Loucy (cell line): ENCODE measurements around the gene CDH4.

Experiments
- H2AFZ ChIP-seq: fragments of 200-600 bp; sonication (generic); 2 replicates; pipeline ENCODE4 v1.6.0; 2016; ENCODE audit warnings: antibody characterized with exemption, mild to moderate bottlenecking, low read length, moderate library complexity
- H3F3A ChIP-seq: fragments of 200-600 bp; 2 replicates; pipeline ENCODE4 v1.6.0; 2016; ENCODE audit warnings: antibody characterized with exemption, low read depth, mild to moderate bottlenecking
- H3K27me3 ChIP-seq: fragments of 200-600 bp; sonication (generic); 2 replicates; pipeline ENCODE4 v1.6.1; 2014; ENCODE audit warnings: low read length, mild to moderate bottlenecking; ENCODE audit not compliant: insufficient read depth, poor library complexity, severe bottlenecking
- H3K36me3 ChIP-seq: fragments of 200-600 bp; sonication (generic); 2 replicates; pipeline ENCODE4 v1.6.1; 2016; ENCODE audit warnings: low read length; ENCODE audit not compliant: insufficient read depth
- H3K4me1 ChIP-seq: fragments of 200-600 bp; sonication (generic); 2 replicates; pipeline ENCODE4 v1.5.1; 2014; ENCODE audit warnings: low read length, mild to moderate bottlenecking; ENCODE audit not compliant: insufficient read depth, poor library complexity, severe bottlenecking
- H3K4me2 ChIP-seq: fragments of 200-600 bp; sonication (generic); 2 replicates; pipeline ENCODE4 v1.6.0; 2014; ENCODE audit warnings: antibody characterized with exemption, low read length, low read depth, mild to moderate bottlenecking; ENCODE audit not compliant: poor library complexity, severe bottlenecking
- H3K4me3 ChIP-seq: fragments of 200-600 bp; sonication (generic); 2 replicates; pipeline ENCODE4 v1.5.1; 2014; ENCODE audit warnings: low read length, mild to moderate bottlenecking, mixed read lengths; ENCODE audit not compliant: poor library complexity, severe bottlenecking
- H3K79me2 ChIP-seq: fragments of 200-600 bp; sonication (generic); 2 replicates; pipeline ENCODE4 v1.6.1; 2014; ENCODE audit warnings: low read length; ENCODE audit not compliant: insufficient read depth
- H3K9ac ChIP-seq: fragments of 200-600 bp; sonication (generic); 2 replicates; pipeline ENCODE4 v1.6.0; 2014; ENCODE audit warnings: mild to moderate bottlenecking, low read depth, low read length, moderate library complexity; ENCODE audit not compliant: poor library complexity, severe bottlenecking
- H3K9me2 ChIP-seq: fragments of 200-600 bp; sonication (generic); replicated peaks from 2 replicates; pipeline ENCODE4 v1.6.1; 2016; ENCODE audit warnings: low read depth, low read length, mixed read lengths
- H3K9me3 ChIP-seq: fragments of 200-600 bp; sonication (generic); 2 replicates; pipeline ENCODE4 v1.6.1; 2014; ENCODE audit warnings: mild to moderate bottlenecking, antibody characterized with exemption, low read length, low read depth; ENCODE audit not compliant: insufficient read depth
- H4K20me1 ChIP-seq: fragments of 200-600 bp; sonication (generic); 2 replicates; pipeline ENCODE4 v1.6.0; 2014; ENCODE audit warnings: antibody characterized with exemption, low read length, mild to moderate bottlenecking; ENCODE audit not compliant: insufficient read depth, poor library complexity, severe bottlenecking
- EZH2phosphoT487 ChIP-seq: fragments of 200-600 bp; IDR thresholded peaks from 2 replicates; pipeline ENCODE4 v1.6.1; 2018; ENCODE audit warnings: antibody characterized with exemption, mild to moderate bottlenecking, moderate library complexity, borderline replicate concordance
- TF ChIP-seq, protein P1 (sequence below): fragments of 200-600 bp; sonication (generic); conservative IDR thresholded peaks from 2 replicates; pipeline ENCODE4 v1.5.1; 2014; ENCODE audit warnings: mild to moderate bottlenecking, antibody characterized with exemption, low read length

CDH4 gene

DNA sequence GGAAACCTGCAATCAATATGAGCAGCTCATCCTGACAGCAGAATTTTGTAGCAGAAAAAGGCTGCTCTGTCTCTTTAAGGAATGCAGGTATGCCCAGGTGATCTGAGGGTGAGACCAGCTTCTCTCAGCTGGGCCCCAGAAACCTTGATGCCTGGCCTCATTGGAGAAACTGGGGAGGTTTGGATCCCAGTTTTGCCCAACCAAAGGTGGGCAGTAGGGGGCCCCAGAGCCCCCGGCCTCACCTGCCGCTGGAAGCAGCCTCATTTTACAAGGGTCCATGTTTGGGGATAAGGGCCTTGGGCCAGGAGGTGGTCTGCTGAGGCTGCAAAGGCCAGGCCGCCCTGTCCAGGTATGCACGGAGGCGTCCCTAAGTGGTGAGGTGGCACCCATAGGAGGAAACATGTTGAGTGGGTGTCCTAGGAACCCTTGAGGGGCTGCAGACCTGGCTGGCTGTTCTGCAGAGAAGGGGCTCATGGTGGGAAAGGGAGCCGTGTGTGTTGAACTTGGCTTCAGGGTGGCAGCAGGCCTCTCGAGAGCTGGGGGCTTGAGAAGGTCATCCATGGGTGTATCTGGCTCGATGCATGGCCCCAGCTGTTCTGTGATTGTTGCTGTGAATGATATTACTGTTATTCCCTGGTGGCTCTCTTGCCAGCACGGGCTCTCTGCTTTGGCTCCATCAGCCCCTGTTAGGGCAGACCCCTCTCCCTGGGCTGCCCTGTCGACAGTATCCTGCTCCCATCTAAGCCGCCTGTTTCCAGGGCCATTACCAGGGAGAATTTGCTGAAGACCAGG is 208.4 kb downstream of the CDH4 start:
- H2AFZ ChIP-seq = no peak overlapping the region

DNA sequence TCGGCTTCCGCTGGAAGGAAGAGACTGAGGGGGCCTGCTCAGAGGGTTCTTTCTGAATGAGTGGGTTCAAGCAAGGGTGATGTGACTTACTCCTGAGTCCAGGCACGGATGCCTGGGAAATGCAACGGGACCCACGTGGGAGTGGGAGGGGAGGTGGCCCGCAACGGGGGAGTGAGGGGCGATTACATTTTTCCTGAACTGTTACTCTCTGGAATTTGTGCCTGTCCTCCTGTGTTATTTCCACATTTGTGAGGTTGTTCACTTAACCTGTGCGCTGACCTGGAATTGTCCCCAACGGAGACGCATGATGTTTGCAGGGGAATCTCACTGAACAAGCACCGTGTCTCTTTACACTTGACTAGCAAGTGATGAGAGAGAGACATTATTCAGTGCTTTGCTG is 209.4 kb downstream of the CDH4 start:
- H3F3A ChIP-seq = no peaks in the 10 kb centered on the region
- no peaks in the 10 kb centered on the region for H3K9me2 ChIP-seq
- H3K27me3 ChIP-seq = no peaks in the 10 kb centered on the region
- H3K9me3 ChIP-seq = peaks cover 3% of the 10 kb centered on the region; the same call in 1 of the 2 replicates
- H3K79me2 ChIP-seq = no peaks in the 10 kb centered on the region
- no peak overlapping the region for H3K9ac ChIP-seq
- H3K4me1 ChIP-seq = no peaks in the 10 kb centered on the region
- no peak overlapping the region for H3K4me2 ChIP-seq
- no peak overlapping the region for H2AFZ ChIP-seq
- no peak overlapping the region for H3K4me3 ChIP-seq
- TF ChIP-seq, protein P1, sequence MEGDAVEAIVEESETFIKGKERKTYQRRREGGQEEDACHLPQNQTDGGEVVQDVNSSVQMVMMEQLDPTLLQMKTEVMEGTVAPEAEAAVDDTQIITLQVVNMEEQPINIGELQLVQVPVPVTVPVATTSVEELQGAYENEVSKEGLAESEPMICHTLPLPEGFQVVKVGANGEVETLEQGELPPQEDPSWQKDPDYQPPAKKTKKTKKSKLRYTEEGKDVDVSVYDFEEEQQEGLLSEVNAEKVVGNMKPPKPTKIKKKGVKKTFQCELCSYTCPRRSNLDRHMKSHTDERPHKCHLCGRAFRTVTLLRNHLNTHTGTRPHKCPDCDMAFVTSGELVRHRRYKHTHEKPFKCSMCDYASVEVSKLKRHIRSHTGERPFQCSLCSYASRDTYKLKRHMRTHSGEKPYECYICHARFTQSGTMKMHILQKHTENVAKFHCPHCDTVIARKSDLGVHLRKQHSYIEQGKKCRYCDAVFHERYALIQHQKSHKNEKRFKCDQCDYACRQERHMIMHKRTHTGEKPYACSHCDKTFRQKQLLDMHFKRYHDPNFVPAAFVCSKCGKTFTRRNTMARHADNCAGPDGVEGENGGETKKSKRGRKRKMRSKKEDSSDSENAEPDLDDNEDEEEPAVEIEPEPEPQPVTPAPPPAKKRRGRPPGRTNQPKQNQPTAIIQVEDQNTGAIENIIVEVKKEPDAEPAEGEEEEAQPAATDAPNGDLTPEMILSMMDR = no peak
- TF ChIP-seq EZH2phosphoT487 = no peak
- no peaks in the 10 kb centered on the region for H4K20me1 ChIP-seq
- H3K36me3 ChIP-seq = no peaks in the 10 kb centered on the region

More for the DNA sequence above, 208.4 kb downstream of the CDH4 start:
- Histone ChIP-seq H3K27me3 (no peaks in the 10 kb centered on the region), H3K79me2 (no peaks in the 10 kb centered on the region), H3K9me2 (no peaks in the 10 kb centered on the region), H3K36me3 (no peaks in the 10 kb centered on the region), H3K4me1 (no peaks in the 10 kb centered on the region), H3K4me3 (no peak overlapping the region), H3K9ac (no peak overlapping the region), H3F3A (no peaks in the 10 kb centered on the region), H3K9me3 (peaks cover 3% of the 10 kb centered on the region; the same call in 1 of the 2 replicates), H3K4me2 (no peak overlapping the region), H4K20me1 (no peaks in the 10 kb centered on the region)
- TF ChIP-seq, protein P1 = peak; percentile 33
- TF ChIP-seq EZH2phosphoT487 = no peak

DNA sequence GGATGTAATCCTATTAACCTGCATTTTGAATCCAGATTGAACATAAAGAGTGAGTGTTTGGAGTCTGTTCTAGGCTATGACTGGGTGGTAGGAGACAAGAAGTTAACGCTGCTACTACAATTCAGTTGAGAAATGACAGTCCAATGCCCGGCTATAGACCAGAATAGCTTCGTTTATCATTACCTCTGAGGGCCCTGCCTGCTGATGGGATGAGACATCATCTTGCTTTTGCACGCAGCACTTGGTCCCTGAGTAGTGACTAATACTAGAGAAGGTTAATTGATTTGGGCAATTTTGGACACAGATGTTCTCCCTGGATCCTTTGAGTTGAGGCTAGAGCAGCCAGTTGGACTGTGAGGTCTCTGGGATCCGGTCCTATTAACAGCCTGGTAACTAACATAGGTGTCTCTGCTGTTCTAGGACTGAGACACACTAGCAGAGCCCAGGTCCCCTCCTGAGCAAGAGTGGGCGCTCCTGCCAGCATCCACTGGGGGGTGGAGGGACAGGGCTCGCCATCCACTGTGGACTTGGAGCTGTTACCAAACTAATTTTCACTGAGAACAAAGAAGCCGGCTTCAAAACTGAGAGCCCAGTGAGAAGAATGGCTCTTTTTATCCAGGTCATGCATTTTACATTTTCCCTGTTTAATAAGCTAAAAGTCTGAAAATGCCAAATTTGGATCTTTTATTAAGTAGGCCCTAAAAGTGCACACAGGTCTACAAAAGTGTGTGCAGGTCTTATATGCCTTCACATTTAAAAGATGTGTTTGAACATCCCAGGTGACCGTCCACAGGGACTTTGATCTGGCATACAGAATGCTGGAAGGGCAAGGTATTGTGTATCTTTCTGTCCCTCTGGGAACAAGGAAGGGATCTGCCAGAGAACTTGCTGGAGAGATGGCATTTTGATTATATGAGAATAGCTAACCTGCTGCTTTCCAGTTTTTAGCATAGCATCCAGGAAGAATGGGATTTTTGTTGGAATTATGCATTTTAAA is 212.5 kb downstream of the CDH4 start:
- Histone ChIP-seq H3K9ac (no peak overlapping the region), H3K9me2 (no peaks in the 10 kb centered on the region), H3K4me3 (no peak overlapping the region), H4K20me1 (no peaks in the 10 kb centered on the region), H3K27me3 (no peaks in the 10 kb centered on the region), H3K4me1 (no peaks in the 10 kb centered on the region), H3F3A (no peaks in the 10 kb centered on the region), H3K36me3 (no peaks in the 10 kb centered on the region), H3K79me2 (no peaks in the 10 kb centered on the region), H3K4me2 (no peak overlapping the region), H2AFZ (no peak overlapping the region), H3K9me3 (peaks cover 8% of the 10 kb centered on the region; the same call in 1 of the 2 replicates)
- TF ChIP-seq, protein P1 = no peak
- no peak for TF ChIP-seq EZH2phosphoT487
